ENCODE results near the gene RBM10.

DNA sequence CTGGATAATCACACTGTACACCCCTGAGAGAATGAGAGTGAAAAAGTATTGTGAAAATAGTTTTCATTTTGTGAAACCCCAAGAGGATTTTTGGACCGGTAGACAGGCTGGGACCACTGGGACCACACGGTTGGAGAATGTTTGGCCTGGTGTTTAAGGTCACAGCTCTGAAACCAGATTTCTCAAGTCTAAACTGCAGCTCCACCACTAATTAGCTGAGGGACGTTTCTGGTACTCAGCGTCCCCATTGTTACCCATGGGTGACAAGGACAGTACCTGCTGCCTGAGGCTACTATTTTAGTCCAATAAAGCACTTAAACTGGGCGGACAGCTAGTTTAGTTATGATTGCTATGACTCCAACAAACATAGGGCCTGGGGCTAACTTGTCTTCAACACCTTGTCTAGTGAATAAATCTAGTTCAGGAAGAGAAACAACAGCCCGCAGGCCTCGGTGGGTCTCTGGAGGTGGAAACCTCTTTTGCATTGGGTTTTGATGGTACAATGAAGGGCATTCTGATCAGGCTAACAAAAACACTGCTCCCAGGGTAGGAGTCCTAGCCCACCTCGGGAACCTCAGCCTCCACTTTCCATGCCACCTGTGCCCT is 87.3 kb downstream of the RBM10 start:
- TF ChIP-seq, protein P1, sequence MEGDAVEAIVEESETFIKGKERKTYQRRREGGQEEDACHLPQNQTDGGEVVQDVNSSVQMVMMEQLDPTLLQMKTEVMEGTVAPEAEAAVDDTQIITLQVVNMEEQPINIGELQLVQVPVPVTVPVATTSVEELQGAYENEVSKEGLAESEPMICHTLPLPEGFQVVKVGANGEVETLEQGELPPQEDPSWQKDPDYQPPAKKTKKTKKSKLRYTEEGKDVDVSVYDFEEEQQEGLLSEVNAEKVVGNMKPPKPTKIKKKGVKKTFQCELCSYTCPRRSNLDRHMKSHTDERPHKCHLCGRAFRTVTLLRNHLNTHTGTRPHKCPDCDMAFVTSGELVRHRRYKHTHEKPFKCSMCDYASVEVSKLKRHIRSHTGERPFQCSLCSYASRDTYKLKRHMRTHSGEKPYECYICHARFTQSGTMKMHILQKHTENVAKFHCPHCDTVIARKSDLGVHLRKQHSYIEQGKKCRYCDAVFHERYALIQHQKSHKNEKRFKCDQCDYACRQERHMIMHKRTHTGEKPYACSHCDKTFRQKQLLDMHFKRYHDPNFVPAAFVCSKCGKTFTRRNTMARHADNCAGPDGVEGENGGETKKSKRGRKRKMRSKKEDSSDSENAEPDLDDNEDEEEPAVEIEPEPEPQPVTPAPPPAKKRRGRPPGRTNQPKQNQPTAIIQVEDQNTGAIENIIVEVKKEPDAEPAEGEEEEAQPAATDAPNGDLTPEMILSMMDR (IDR thresholded peaks at IDR 0.05), result no peak
- no peak for TF ChIP-seq POLR2A (IDR thresholded peaks at IDR 0.05)
